ENCODE results near the gene LGI1. TPM values are rescaled to one million over a fixed set of nuclear protein-coding genes. Genes with fewer than 3 reads are reported as not detected.

Gene LGI1
- total and polyA plus RNA-seq, 2 of the 8 experiments (the other 6 are each of a cell fraction or from before 2014, with no cell fraction given): 0.15 TPM; not detected in 1

GRCh38 chr10:93751832-93752231 lies 5.9 kb upstream of the LGI1 start:
- Histone ChIP-seq H3K27me3 (replicated peaks in 1 of 4; ENCODE audit: control insufficient read depth in 3 of 4, extremely low read depth in 1 of 4, insufficient read depth in 3 of 4, low read length in 3 of 4) (peaks cover 0 to 3% (median 1%) of the 10 kb centered on the region in 4 experiments; a peak in 2 of 7 replicates), H3K23me2 (ENCODE audit: low read depth, low read length) (peaks cover 2% of the 10 kb centered on the region; the same call in 1 of the 2 replicates), H2AK5ac (ENCODE audit: low read depth, low read length) (no peak overlapping the region), H3K79me1 (ENCODE audit: low read depth, low read length) (no peaks in the 10 kb centered on the region), H3K4me3 (ENCODE audit: extremely low read depth in 1 of 4, insufficient read depth in 2 of 4, low read depth in 3 of 4, low read length in 4 of 4) (peak overlapping the region in 3 of 4 experiments; percentile 10 to 32 (median 17); a peak in 2 of 8 replicates), H3K79me2 (ENCODE audit: control insufficient read depth in 1 of 2, insufficient read depth in 2 of 2, low read length in 2 of 2) (no peaks in the 10 kb centered on the region), H4K20me1 (replicated peaks in 1 of 2; ENCODE audit: control insufficient read depth in 1 of 2, insufficient read depth in 2 of 2, low read length in 2 of 2) (no peaks in the 10 kb centered on the region), H3K18ac (ENCODE audit: extremely low read depth, low read length) (no peak overlapping the region; the same call in 1 of the 2 replicates), H4K8ac (ENCODE audit: extremely low read depth, insufficient read depth, low read length) (no peak overlapping the region), H3K4ac (replicated peaks; ENCODE audit: insufficient read length, low read depth, low read length) (no peak overlapping the region), H2BK12ac (ENCODE audit: low read depth, low read length) (peak overlapping the region; percentile 90; the same call in 1 of the 2 replicates), H3K56ac (replicated peaks; ENCODE audit: insufficient read length, low read depth, low read length) (no peak overlapping the region), H4K5ac (ENCODE audit: insufficient read length, low read depth, low read length) (no peak overlapping the region), H2BK15ac (ENCODE audit: low read length) (no peak overlapping the region), H4K91ac (replicated peaks; ENCODE audit: insufficient read length, low read length) (no peak overlapping the region), H3K4me1 (replicated peaks in 1 of 4; ENCODE audit: control insufficient read depth in 3 of 4, insufficient read depth in 4 of 4, low read length in 3 of 4) (peaks cover 6 to 26% (median 23%) of the 10 kb centered on the region in 4 experiments), H2AFZ (ENCODE audit: low read length) (0 out of 2 replicates have a peak overlapping the region, but pooled peaks have one; percentile 56), H3K23ac (ENCODE audit: insufficient read length) (no peak overlapping the region), H3K14ac (ENCODE audit: insufficient read length) (no peak overlapping the region), H3K9ac (replicated peaks in 1 of 4; ENCODE audit: extremely low read depth in 1 of 4, low read depth in 3 of 4, low read length in 3 of 4) (no peak overlapping the region), H2BK5ac (ENCODE audit: low read depth, low read length) (no peak overlapping the region), H3K27ac (ENCODE audit: low read depth, low read length) (no peak overlapping the region), H2BK20ac (ENCODE audit: low read length) (peak overlapping the region; percentile 94; the same call in 1 of the 2 replicates), H3K4me2 (ENCODE audit: insufficient read depth in 1 of 2, low read depth in 2 of 2, low read length in 2 of 2) (peak overlapping the region; percentile 60 to 65), H3K9me3 (ENCODE audit: insufficient read depth in 2 of 2, low read depth in 1 of 2, low read length in 1 of 2) (no peaks in the 10 kb centered on the region), H2BK120ac (replicated peaks; ENCODE audit: low read depth, low read length) (no peak overlapping the region), H3K36me3 (ENCODE audit: control insufficient read depth in 2 of 4, insufficient read depth in 4 of 4, low read length in 3 of 4) (no peaks in the 10 kb centered on the region)
- 12% methylated on average over 5 of the region's 5 CpGs; no CpG with 5 or more reads in 1 of the 2 experiments for WGBS, 2 experiments (ENCODE audit: extremely low coverage in 1 of 2, insufficient coverage in 1 of 2, insufficient read length in 1 of 2, insufficient replicate concordance in 2 of 2, low coverage in 1 of 2, low lambda C conversion rate in 2 of 2, missing lambda C conversion rate in 1 of 2)
- DNase-seq (ENCODE audit: low read depth in 1 of 2, low spot score in 2 of 2) (no peak), FAIRE-seq (peak; percentile 96)
- CTCF ChIA-PET (ENCODE audit: partially characterized antibody): interaction anchor here (1.0 to 11.2 kb wide), 7 partner anchors 16 to 693 kb away, joined by 3 to 91 read pairs (median 4); no protein-coding TSS in a partner anchor
- POLR2A ChIA-PET (ENCODE audit: partially characterized antibody): interaction anchor here (1.0 kb wide), 1 partner anchor 39 kb away, joined by 3 read pairs; no protein-coding TSS in a partner anchor
- no peak for TF ChIP-seq FOSL1 (IDR thresholded peaks at IDR 0.05; ENCODE audit: insufficient read depth, low read depth, low read length)
- peak; percentile 80 for TF ChIP-seq SIX5 (IDR thresholded peaks at IDR 0.05; ENCODE audit: low read depth, low read length)
